ENCODE measurements around the gene ABCC3.
"Not testable (repeated sequence)": the region's sequence is repeated elsewhere in the genome, so short reads cannot be mapped to it uniquely, and the experiment has no call there.

Gene ABCC3

DNA sequence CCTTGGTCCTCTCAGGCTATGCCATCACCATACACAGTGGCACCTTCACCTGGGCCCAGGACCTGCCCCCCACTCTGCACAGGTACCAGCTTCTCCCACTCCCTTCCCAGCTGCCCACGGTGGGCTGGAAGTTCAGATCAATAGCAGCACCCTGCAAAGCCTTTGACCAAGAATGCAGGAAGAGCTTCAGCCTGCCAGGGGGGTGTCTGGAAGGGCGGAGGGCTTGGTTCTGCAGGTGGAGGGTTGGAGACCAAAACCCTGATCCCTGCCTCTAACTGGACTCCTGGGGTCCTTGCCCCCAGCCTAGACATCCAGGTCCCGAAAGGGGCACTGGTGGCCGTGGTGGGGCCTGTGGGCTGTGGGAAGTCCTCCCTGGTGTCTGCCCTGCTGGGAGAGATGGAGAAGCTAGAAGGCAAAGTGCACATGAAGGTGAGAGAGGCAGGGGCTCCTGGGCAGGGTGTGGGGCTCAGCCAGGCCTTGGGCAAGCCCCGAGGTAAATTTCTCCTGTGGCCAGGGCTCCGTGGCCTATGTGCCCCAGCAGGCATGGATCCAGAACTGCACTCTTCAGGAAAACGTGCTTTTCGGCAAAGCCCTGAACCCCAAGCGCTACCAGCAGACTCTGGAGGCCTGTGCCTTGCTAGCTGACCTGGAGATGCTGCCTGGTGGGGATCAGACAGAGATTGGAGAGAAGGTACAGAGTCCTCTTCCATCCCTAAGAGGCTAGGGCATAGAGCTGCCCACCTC lies 34.3 kb downstream of the ABCC3 start:
- no peak for FAIRE-seq

DNA sequence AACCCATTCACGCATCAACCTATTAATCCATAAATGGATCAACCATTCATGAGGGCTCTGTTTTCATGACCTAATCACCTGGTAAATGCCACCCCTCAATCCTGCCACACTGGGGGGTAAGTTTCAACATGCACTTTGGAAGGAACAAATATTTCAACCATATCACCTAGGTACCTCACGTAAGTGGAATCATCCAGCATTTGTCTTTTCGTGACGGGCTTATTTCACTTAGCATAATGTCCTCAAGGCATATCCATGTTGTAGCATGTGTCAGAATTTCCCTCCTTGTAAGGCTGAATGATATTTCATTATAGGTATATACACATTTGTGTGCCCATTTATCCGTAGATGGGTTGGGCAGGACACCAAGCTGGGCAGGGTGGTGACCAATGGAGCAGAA lies 37.4 kb downstream of the ABCC3 start:
- no peak for FAIRE-seq

DNA sequence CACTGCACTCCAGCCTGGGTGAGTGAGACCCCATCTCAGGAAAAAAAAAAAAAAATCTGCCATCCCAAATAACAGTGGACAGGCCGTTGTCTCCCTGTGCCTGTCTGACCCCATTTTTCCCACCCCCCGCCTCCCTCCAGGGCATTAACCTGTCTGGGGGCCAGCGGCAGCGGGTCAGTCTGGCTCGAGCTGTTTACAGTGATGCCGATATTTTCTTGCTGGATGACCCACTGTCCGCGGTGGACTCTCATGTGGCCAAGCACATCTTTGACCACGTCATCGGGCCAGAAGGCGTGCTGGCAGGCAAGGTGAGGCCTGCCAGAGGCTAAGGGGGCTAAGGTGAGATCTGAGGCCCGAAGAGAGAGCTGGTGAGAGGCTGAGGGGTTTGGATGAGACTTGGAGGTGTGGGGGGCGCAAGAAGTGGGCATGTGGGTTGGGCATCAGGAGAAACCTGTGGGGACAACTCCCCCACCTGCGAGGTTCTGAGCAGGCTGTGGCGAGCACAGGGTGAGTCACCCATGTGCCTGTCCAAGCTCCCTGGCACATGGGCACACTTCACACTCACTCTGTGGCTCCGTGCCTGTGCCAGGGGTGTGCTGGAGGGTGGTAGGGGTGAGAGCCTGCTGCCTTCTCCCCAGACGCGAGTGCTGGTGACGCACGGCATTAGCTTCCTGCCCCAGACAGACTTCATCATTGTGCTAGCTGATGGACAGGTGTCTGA lies 38.3 kb downstream of the ABCC3 start:
- no peak for FAIRE-seq

DNA sequence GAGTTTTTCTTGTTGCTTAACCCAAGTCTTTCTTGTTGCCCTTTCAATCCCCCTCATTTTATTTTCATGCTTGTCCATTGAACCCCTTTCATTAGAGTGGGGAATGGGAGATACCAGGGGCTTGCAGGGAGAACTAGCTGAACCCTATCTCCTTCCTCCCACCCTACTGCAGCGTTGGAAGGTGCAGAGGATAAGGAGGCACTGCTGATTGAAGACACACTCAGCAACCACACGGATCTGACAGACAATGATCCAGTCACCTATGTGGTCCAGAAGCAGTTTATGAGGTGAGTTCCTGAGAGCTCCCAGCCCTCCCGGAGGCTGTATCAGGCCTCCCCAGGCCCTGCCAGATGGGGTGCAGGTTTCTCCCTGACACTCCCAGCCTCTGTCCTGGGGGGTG lies 40.5 kb downstream of the ABCC3 start:
- no peak for FAIRE-seq

DNA sequence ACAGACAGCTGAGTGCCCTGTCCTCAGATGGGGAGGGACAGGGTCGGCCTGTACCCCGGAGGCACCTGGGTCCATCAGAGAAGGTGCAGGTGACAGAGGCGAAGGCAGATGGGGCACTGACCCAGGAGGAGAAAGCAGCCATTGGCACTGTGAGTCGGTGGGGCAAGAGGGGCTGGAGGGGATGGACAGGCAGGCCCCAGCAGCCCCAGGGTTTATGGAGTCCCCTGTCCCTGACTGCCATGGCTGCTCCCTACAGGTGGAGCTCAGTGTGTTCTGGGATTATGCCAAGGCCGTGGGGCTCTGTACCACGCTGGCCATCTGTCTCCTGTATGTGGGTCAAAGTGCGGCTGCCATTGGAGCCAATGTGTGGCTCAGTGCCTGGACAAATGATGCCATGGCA lies 40.9 kb downstream of the ABCC3 start:
- FAIRE-seq, result no peak

DNA sequence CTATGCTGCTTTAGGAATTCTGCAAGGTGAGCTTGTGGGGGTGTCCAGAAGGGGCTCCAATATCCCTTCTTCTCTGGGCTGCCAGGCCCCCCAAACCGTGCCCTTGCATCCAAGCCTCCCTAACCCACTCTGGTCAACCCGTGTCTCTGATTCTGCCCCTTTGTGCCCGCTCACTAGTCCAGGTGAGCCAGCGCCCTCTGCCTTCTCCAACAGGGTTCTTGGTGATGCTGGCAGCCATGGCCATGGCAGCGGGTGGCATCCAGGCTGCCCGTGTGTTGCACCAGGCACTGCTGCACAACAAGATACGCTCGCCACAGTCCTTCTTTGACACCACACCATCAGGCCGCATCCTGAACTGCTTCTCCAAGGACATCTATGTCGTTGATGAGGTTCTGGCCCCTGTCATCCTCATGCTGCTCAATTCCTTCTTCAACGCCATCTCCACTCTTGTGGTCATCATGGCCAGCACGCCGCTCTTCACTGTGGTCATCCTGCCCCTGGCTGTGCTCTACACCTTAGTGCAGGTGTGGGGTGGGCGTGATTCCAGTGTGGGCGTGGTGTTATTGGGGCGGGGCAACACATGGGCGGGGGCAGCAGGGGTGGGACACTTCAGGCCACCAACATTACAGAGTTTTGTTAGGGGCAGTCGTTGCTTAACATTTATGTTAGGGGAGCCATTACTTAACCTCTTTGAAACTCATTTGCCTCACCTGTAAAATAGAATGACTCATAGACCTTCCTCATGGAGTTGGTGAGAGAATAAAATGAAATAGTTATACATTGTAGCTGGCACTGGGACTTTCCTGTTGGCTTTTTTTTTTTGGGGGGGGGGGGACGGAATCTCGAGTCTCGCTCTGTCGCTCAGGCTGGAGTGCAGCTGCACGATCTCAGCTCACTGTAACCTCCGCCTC lies 41.6 kb downstream of the ABCC3 start:
- no peak for FAIRE-seq

DNA sequence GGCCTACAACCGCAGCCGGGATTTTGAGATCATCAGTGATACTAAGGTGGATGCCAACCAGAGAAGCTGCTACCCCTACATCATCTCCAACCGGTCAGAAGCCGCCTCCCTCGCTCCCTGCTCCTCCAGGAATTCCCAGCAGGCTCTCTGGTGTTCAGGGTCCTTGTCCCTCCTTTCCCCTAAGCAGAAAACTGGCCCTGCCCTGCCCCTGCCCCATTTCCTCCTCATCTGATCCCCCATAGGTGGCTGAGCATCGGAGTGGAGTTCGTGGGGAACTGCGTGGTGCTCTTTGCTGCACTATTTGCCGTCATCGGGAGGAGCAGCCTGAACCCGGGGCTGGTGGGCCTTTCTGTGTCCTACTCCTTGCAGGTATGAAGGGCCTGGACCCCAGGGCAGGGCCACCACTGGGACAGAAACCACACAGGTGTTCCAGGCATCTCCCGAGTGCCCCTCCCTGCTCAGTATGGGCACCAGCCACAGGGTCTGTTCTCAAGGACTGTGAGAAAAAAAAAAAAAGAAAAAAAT lies 43.2 kb downstream of the ABCC3 start:
- FAIRE-seq, result no peak

DNA sequence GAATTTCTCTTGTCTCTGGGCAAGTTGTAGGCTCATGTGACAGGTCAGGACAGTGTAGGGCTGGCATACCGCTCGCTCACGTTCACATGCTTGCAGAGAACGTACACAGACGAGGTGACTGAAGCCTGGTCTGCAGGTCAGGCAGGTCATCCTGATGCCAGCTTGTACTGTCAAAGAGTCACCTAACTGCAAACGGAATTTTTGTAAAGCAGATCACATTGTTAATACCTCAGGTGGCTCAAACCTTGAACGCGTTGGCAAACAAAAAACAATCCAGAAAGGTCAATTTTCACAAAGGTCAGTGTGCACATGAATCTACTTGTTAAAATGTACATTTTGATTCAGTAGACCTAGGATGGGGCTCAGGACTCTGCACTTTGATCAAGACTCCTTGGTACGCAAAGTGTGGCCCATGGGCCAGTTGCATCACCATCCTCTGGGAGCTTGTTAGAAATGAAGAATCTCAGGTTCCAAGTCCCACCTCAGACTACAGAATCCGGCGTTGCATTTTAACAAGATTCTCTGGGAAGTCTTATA lies 44.4 kb downstream of the ABCC3 start:
- FAIRE-seq, result no peak

DNA sequence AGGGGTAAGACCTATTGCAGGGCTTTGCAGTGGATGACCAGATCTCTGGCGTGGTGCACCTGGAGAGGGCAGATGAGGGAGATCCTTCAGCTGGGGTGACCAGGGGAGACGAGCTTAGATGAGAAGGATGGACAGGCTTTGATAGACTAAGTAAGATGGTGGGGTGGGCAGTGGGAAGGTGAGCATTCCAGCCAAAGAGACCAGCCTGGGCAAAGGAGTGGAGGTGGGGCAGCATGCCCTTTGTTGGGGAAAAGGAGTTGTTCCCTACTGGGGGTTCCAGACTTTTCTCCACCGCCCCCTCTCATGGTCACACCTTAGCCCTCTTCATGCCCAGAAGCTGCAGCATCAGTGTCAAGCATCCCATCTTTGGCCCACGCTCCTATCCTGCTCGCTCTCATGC lies 45.4 kb downstream of the ABCC3 start:
- FAIRE-seq, result no peak

DNA sequence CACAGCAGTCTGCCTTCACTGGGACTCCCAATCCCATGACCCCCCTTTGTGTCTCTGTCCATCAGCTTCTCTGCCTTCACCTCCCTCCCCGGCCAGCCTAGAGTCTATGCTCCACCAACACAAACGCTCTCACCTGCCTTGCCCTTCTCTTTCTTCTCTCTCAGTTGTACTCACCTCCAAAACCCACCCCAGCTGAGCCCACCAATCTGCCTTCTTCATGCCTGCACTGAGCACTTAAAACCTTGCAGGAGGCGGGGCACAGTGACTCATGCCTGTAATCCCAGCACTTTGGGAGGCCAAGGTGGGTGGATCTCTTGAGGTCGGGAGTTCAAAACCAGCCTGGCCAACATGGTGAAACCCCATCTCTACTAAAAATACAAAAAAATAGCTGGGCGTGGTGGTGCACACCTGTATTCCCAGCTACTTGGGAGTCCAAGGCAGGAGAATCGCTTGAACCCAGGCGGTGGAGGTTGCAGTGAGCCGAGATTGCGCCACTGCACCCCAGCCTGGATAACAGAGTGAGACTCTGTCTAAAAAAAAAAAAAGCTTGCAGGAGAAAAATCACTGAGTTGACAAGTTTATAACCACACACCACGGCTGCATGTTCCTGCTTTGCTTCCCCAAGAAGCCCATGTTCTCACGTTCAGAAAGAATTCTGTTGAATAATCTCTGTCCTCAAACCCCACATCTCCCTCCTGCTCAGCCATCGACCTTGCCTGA lies 46.0 kb downstream of the ABCC3 start:
- FAIRE-seq, result not testable (repeated sequence)

DNA sequence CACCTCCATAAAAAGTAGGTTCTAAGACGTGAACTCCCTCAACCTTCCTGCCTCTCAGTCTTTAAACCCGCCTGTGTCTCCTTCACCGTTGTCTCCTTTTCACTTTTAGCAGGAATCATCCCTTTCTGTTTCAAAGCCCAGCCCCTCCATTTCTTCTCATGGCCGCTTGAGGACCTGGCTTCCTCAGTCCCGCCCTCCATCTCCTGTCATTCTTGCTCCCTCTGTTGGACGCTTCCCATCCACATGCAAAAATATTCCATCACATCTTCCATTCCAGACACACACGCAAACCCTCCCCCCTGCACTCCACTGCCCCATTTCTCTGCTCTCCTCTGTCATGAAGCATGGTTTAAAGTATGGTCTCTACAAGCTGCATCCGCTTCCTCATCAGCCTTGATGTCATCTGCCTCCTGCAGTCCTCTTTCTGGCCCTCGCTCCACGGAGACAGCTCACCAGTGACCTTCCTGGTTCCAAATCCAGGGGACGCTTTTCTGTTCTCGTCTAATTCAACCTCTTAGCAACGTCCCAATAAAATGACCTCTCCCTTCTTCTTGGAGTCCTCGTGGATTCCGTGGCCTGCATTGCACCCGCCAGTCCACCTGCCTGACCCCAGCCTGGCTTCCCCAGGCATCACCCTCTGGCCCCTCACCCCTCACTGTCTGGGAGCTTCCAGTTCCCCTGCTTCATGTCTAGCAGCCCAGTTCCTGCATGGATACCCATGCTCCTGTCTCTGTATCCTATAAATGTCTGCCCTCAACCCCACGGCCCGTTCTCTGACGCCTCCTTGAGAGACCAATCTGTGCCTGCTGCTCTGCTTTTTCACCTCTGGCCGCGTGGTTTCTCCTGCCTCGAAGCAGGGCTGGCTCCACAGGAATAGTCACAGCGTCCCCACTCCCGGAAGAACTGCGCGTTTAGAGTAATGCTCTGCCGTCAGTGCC lies 46.9 kb downstream of the ABCC3 start:
- no peak for FAIRE-seq

DNA sequence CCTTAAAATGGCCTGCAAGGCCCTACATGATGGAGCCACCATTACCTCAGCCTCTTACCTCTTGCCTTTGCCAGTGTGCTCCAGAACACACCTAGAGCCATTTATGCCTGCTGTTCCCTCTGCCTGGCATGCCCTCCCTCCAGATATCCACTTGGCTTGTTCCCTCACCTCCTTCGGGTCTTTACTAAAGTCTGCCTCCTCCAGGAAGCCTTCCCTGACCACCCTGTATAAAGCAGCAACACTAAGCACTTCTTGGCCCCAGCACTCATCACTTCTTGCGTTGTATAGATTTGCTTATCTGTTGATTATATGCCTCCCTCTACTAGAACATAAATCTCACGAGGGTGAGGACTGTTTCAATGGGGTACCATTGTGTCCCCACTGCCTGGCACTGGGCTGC lies 47.8 kb downstream of the ABCC3 start:
- no peak for FAIRE-seq

DNA sequence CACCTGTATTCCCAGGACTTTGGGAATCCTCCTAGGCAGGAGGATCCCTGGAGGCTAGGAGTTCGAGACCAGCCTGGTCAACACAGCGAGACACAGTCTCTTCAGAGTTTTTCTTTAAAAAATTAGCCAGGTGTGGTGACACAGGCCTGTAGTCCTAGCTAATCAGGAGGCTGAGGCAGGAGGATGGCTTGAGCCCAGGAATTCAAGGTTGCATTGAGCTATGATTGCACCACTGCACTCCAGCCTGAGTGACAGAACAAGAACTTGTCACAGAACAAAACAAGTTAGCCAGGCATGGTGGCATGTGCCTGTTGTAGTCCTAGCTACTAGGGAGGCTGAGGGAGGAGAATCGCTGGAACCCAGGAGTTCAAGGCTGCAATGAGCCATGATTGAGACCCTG lies 48.3 kb downstream of the ABCC3 start:
- FAIRE-seq, result no peak

DNA sequence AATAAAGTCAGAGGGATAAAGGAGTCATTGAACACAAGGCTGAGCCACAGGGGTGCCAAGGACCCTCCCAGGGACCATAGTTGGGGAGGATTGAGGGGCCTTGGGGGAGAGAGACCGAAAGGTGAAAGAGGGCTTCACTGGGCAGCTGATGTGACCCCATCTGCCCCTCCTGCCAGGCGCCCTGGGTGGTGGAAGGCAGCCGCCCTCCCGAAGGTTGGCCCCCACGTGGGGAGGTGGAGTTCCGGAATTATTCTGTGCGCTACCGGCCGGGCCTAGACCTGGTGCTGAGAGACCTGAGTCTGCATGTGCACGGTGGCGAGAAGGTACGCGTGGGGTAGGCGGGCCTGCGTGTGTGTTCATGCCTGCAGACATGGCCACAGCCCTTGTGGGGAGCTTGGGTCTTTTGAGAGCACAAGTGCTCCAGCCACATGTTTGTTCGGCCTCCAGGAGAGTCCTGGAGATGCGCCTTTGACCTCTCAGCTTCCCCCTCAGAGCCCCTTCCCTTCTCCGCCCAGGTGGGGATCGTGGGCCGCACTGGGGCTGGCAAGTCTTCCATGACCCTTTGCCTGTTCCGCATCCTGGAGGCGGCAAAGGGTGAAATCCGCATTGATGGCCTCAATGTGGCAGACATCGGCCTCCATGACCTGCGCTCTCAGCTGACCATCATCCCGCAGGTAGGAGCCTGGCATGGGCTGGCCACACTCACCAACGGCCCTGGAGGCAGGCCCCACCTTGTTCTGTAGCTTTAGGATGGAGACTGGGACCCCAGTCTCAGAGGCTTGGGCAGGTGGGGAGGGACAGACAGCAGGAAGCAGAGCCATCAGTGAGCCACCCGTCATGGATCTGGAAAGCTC lies 49.0 kb downstream of the ABCC3 start:
- no peak for FAIRE-seq

DNA sequence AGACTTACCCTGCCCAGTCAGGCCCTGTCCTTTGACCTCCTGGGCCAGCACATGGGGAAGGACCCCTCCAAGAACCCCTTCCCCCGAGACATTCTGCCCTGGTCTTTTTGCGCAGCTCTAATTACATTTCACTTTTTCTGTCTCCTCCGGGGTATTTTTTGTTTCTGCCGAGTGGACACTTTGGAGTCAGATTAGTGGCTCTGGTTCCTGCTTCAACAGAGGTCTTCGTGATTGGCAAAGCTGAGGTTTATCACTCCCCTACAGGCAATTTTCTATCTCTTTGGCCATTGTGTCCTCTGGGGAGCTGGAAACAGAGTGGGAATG lies 49.6 kb downstream of the ABCC3 start:
- FAIRE-seq, result no peak

DNA sequence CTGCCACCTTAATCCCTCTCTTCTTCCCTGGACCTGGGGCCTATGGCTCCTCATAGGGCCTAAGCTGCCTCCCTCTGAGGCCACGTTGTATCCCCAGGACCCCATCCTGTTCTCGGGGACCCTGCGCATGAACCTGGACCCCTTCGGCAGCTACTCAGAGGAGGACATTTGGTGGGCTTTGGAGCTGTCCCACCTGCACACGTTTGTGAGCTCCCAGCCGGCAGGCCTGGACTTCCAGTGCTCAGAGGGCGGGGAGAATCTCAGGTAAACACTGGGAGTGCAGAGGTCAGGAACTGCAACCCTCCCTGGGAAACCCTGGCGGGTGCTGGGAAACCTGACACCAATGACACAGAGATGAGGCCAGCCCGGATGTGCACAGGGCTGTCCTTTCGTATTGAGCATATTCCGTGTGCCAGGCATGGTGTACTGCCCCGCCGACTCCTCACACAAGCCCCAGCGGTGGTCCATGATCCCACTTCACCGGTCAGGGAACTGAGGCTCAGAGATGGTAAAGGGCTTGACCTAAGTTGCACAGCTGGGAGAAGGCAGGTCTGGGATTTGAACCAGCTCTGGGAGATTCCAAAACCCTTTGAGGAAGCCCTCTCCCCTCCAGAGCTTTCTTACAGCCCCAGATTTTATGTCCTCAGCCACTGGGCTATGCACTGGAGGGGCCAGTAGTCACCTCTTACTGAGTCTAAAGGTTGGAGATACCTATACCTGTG lies 50.1 kb downstream of the ABCC3 start:
- FAIRE-seq, result no peak

DNA sequence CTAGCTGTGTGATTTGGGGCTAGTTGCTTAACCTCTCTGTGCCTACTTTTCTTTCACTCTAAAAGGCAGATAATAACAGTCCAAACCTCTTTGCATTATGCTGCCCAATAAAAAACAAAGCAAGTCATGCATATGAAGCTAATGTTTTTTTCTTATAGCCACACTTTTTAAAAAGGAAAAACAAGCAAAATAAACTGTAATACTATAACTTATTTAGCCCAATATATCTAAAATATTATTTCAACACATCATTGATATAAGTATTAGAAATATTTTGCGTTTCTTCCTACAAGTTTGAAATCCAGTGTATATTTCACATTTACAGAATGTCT lies 50.6 kb downstream of the ABCC3 start:
- no peak for FAIRE-seq

DNA sequence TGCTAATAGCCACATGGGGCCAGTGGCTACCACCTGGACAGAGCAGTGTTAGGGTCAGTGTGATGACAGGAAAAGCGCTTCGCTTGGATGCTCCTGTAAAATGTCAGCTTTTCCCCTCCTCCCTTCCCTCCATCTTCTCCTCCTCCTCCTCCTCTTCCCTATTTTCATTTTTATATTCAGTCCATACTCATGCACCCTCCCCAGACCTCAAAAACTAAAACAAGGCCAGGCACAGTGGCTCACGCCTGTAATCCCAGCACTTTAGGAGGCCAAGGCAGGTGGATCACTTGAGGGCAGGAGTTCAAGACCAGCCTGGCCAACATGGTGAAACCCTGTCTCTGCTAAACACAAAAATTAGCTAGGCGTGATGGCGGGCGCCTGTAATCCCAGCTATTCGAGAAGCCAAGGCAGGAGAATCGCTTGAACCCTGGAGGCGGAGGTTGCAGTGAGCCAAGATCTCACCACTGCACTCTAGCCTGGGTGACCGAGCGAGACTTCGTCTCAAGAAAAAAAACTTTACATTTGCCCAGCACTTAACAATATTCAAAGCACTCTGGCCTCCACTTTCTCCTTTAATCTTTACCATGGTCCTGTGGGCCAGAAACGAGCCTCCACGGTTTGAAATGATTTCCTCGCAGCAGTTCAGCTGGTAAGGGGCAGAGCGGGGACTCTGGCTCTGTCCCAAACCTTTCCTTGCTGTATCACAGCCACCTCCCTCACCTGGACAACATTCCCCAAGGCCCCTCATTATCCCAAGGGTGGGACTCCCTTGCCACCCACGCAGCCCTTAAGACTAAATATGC lies 51.2 kb downstream of the ABCC3 start:
- FAIRE-seq, result no peak

Data from colon (tissue), 2 donors.